Osteocyte (in vitro differentiated cells): Measurements from ENCODE around the gene ACVR2A. TPM values are rescaled to one million over a fixed set of nuclear protein-coding genes. Genes with fewer than 3 reads are reported as not detected.

Source experiments
- DNase-seq: peaks from one replicate; pipeline ENCODE4 v3.0.0; 2021; ENCODE audit warnings: mixed read lengths; ENCODE audit not compliant: unreplicated experiment; ENCODE audit errors: extremely low spot score
- H3K27ac Mint-ChIP-seq: one replicate; pipeline ENCODE4 v1.8.0; 2021; ENCODE audit warnings: mild to moderate bottlenecking, mixed read lengths; ENCODE audit not compliant: unreplicated experiment
- H3K27me3 Mint-ChIP-seq: one replicate; pipeline ENCODE4 v1.8.0; 2021; ENCODE audit warnings: mixed read lengths; ENCODE audit not compliant: unreplicated experiment
- H3K36me3 Mint-ChIP-seq: one replicate; pipeline ENCODE4 v1.8.0; 2021; ENCODE audit warnings: mixed read lengths; ENCODE audit not compliant: unreplicated experiment
- H3K4me1 Mint-ChIP-seq: one replicate; pipeline ENCODE4 v1.8.0; 2021; ENCODE audit warnings: mixed read lengths; ENCODE audit not compliant: unreplicated experiment
- H3K4me3 Mint-ChIP-seq: one replicate; pipeline ENCODE4 v1.8.0; 2021; ENCODE audit warnings: mild to moderate bottlenecking, moderate library complexity, mixed read lengths; ENCODE audit not compliant: unreplicated experiment
- H3K9me3 Mint-ChIP-seq: one replicate; pipeline ENCODE4 v1.8.0; 2021; ENCODE audit warnings: mixed read lengths; ENCODE audit not compliant: unreplicated experiment
- total RNA-seq: library from RNA; stranded (reverse); gene quantifications from 2 replicates; pipeline ENCODE4 v1.2.1, GENCODE V29; 2021
- TF ChIP-seq, protein P1 (sequence below): fragments of 200-600 bp; sonication (generic); IDR thresholded peaks from 2 replicates; pipeline ENCODE4 v1.5.0; 2021; ENCODE audit warnings: antibody characterized with exemption, mild to moderate bottlenecking, moderate library complexity

Gene ACVR2A
- total RNA-seq, 1 donor from 2014 or later = 12.5 TPM

DNA sequence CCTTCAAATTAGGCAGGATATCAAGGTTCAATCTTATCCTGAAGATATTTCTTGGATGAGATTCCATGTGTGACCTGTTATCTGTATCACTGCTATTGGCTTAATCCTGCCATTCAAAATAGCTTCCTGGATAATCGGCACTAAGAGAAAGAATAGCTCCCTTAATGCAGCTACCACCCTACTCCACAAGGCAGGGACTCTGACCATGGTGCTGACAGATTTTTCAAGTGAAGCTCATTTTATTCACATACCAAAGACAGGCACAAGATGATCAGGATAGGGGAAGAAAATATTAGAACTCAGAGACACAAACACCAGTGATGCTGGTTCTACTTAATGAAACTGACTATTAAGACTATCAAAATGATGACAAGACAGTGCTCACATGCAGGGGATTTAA is 100.8 kb downstream of the ACVR2A start:
- Mint-ChIP-seq H3K27ac (no peak overlapping the region), H3K27me3 (no peaks in the 10 kb centered on the region), H3K36me3 (peaks cover 27% of the 10 kb centered on the region), H3K4me1 (no peaks in the 10 kb centered on the region), H3K4me3 (no peak overlapping the region), H3K9me3 (no peaks in the 10 kb centered on the region)
- no peak for DNase-seq
- TF ChIP-seq, protein P1, sequence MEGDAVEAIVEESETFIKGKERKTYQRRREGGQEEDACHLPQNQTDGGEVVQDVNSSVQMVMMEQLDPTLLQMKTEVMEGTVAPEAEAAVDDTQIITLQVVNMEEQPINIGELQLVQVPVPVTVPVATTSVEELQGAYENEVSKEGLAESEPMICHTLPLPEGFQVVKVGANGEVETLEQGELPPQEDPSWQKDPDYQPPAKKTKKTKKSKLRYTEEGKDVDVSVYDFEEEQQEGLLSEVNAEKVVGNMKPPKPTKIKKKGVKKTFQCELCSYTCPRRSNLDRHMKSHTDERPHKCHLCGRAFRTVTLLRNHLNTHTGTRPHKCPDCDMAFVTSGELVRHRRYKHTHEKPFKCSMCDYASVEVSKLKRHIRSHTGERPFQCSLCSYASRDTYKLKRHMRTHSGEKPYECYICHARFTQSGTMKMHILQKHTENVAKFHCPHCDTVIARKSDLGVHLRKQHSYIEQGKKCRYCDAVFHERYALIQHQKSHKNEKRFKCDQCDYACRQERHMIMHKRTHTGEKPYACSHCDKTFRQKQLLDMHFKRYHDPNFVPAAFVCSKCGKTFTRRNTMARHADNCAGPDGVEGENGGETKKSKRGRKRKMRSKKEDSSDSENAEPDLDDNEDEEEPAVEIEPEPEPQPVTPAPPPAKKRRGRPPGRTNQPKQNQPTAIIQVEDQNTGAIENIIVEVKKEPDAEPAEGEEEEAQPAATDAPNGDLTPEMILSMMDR = no peak

DNA sequence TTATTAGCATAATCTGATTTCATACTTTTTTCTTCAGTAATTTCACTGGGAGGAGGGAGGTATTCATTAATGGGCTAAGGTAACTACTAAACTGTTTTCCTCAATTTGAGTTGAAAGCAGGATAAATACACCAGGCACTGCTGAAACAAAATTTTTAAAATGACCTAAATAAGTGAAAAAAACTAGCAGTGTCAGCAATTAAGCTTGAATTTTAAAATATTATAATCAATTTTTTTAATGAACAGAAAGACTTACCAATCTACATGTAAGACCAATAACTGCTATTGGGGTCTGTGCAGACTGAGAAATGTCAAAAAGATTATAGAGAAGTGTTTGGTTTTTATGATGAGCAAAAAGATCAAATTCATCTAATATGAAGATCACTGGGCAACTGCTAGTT is 107.3 kb downstream of the ACVR2A start:
- Mint-ChIP-seq H3K4me1 (no peaks in the 10 kb centered on the region), H3K36me3 (peaks cover 29% of the 10 kb centered on the region), H3K9me3 (no peaks in the 10 kb centered on the region), H3K27ac (no peak overlapping the region), H3K4me3 (no peak overlapping the region), H3K27me3 (no peaks in the 10 kb centered on the region)
- TF ChIP-seq, protein P1 = no peak
- no peak for DNase-seq

DNA sequence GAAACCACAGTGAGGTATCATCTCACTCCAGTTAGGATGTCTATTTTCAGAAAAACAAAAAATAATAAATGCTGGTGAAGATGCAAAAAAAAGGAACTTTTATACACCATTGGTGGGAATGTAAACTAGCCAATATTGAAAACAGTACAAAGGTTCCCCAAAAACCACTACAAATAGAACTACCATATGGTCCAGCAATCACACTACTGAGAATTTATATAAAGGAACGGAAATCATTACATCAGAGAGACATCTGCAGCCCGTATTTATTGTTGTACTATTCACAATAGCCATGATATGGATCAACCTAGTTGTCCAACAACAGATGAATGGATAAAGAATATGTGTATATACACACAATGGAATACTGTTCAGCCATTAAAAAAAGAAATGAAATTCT is 123.7 kb downstream of the ACVR2A start:
- Mint-ChIP-seq H3K27ac (no peak overlapping the region), H3K4me1 (peaks cover 6% of the 10 kb centered on the region), H3K36me3 (peaks cover 62% of the 10 kb centered on the region), H3K4me3 (no peak overlapping the region), H3K9me3 (peaks cover 35% of the 10 kb centered on the region), H3K27me3 (no peaks in the 10 kb centered on the region)
- no peak for DNase-seq
- TF ChIP-seq, protein P1 = no peak

DNA sequence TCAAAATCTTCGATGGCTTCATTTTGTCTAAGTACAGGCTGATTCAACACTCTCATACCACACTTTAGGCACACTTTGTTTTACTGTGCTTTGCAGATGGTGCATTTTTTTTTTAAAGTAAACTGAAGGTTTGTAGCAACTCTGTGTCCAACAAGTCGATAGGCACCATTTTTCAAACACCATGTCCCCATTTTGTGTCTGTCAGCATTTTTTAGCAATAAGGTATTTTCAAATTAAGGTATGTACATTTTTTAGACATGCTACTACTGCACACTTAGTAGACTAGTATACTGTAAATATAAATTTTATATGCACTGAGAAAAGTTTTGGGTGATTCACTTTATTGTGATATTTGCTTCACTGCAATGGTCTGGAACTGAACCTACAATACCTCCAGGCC is 131.3 kb downstream of the ACVR2A start:
- Mint-ChIP-seq H3K36me3 (peaks cover 23% of the 10 kb centered on the region), H3K9me3 (peaks cover 10% of the 10 kb centered on the region), H3K4me1 (peaks cover 7% of the 10 kb centered on the region), H3K4me3 (no peak overlapping the region), H3K27ac (no peak overlapping the region), H3K27me3 (no peaks in the 10 kb centered on the region)
- TF ChIP-seq, protein P1 = no peak
- DNase-seq = no peak

DNA sequence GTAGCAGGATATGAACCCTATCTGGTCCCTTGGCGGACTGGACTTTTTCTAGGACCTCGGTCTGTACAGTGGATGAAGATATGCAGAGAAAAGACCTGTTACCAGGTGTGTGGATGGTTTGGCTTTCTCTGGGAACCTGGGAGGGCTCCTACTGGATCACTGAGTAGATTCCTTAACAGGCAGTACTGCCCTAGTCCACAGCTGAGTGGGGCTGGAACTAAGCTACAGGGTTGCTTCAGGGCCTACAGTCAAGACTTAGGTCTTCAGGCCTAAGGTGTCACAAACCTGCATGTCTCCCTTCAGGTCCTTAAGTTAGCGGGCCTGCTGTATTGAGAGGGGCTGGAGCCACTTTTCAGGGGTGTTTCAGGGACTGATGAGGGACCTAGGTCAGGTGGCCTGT is 132.8 kb downstream of the ACVR2A start:
- peaks cover 8% of the 10 kb centered on the region for H3K4me1 Mint-ChIP-seq
- peaks cover 10% of the 10 kb centered on the region for H3K9me3 Mint-ChIP-seq
- no peak for DNase-seq
- H3K36me3 Mint-ChIP-seq = peaks cover 17% of the 10 kb centered on the region
- H3K27ac Mint-ChIP-seq = no peak overlapping the region
- H3K27me3 Mint-ChIP-seq = no peaks in the 10 kb centered on the region
- H3K4me3 Mint-ChIP-seq = no peak overlapping the region
- TF ChIP-seq, protein P1 = no peak

Other genes with a start within 250 kb of the ACVR2A start
- 42.1 and 45.0 TPM in 2 replicates for gene ORC4, start 175.7 kb downstream of the ACVR2A start, total RNA-seq
- 44.9 and 51.7 TPM in 2 replicates for gene MBD5, start 176.1 kb downstream of the ACVR2A start, total RNA-seq